Placental epithelial cell (primary cell): Measurements from ENCODE around the gene FNDC5. TPM values are rescaled to one million over a fixed set of nuclear protein-coding genes. Genes with fewer than 3 reads are reported as not detected.

Experiments used
- total RNA-seq: library from RNA; depleted of rRNA; stranded (reverse); fragments of >200 nt; gene quantifications from 2 replicates; pipeline ENCODE4 v1.2.3, GENCODE V29; 2012

The FNDC5 gene
- 0.39 TPM in 1 of 2 replicates, not detected in the other for total RNA-seq

GRCh38 chr1:32870615-32871363, at the start of gene FNDC5:
TSS of gene FNDC5 (minus strand) at chr1:32870912.

GRCh38 chr1:32900956-32901822, 30.5 kb upstream of the FNDC5 start, which contains the start of gene TMEM54:
TSS of gene TMEM54 (minus strand) at chr1:32901389. CDS start at chr1:32901238, 151 bp downstream.

GRCh38 chr1:32886004-32886827, 15.5 kb upstream of the FNDC5 start, which contains the start of gene HPCA:
TSS of gene HPCA (plus strand) at chr1:32886491. CDS start at chr1:32888899, 2,408 bp downstream.

GRCh38 chr1:32817159-32817814, 53.4 kb downstream of the FNDC5 start, which contains the start of the genes S100PBP and YARS1:
TSS of gene S100PBP (plus strand) at chr1:32817653. CDS start at chr1:32826100, 8,447 bp downstream.
TSS of gene YARS1 (minus strand) at chr1:32817358. CDS start at chr1:32817244, 114 bp downstream.

Other genes with a start within 250 kb of the FNDC5 start
- 23.1 and 35.7 TPM in 2 replicates for gene ZBTB8OS, start 220.4 kb downstream of the FNDC5 start, total RNA-seq
- gene RBBP4, start 219.7 kb downstream of the FNDC5 start, total RNA-seq, result 84.4 and 96.4 TPM in 2 replicates
- 31.8 and 57.9 TPM in 2 replicates for gene SYNC, start 168.1 kb downstream of the FNDC5 start, total RNA-seq
- gene YARS1, start 53.6 kb downstream of the FNDC5 start, total RNA-seq, result 39.7 and 93.2 TPM in 2 replicates
- 37.3 and 39.7 TPM in 2 replicates for gene S100PBP, start 53.3 kb downstream of the FNDC5 start, total RNA-seq
- gene HPCA, start 15.6 kb upstream of the FNDC5 start, total RNA-seq, result under 0.01 TPM in 1 of 2 replicates, not detected in the other
- gene TMEM54, start 30.5 kb upstream of the FNDC5 start, total RNA-seq, result 98.6 and 119 TPM in 2 replicates
- gene RNF19B, start 93.9 kb upstream of the FNDC5 start, total RNA-seq, result 11.8 and 20.7 TPM in 2 replicates
- 46.3 and 341 TPM in 2 replicates for gene AK2, start 166.0 kb upstream of the FNDC5 start, total RNA-seq
- gene AZIN2, start 210.2 kb upstream of the FNDC5 start, total RNA-seq, result 2.6 and 5.5 TPM in 2 replicates